COR-L47 (cell line): ENCODE data around the gene DDX54.

Experiments
- DNase-seq: peaks from one replicate; lab custom pipeline; 2025; lab: John Stamatoyannopoulos, UW

DDX54 gene

GRCh38 chr12:113162102-113163029 lies 22.9 kb downstream of the DDX54 start:
- DNase-seq: no peak

GRCh38 chr12:113161415-113162016 lies 23.8 kb downstream of the DDX54 start:
- DNase-seq: no peak

- no peak for DNase-seq
Observed at GRCh38 chr12:113159937-113160336, 25.3 kb downstream of the DDX54 start.

GRCh38 chr12:113158439-113159203 lies 26.7 kb downstream of the DDX54 start:
- DNase-seq: no peak

GRCh38 chr12:113157218-113157859 lies 27.9 kb downstream of the DDX54 start:
- no peak for DNase-seq

- DNase-seq: no peak
Observed at GRCh38 chr12:113155646-113156045, 29.6 kb downstream of the DDX54 start.

- DNase-seq: no peak
Observed at GRCh38 chr12:113155060-113155459, 30.2 kb downstream of the DDX54 start.

GRCh38 chr12:113154351-113154973 lies 30.8 kb downstream of the DDX54 start:
- DNase-seq: peak; percentile 9

GRCh38 chr12:113152835-113153814 lies 32.2 kb downstream of the DDX54 start:
- peak; percentile 70 for DNase-seq

GRCh38 chr12:113152196-113152834 lies 33.0 kb downstream of the DDX54 start:
- DNase-seq: no peak

GRCh38 chr12:113151655-113152054 lies 33.6 kb downstream of the DDX54 start:
- no peak for DNase-seq

GRCh38 chr12:113149361-113150150 lies 35.7 kb downstream of the DDX54 start, which contains the start of gene CFAP73:
Gene CFAP73 (plus strand): TSS chr12:113149724. CDS start chr12:113149858, 134 bp downstream.
- peak; percentile 78 for DNase-seq

- DNase-seq: no peak
Observed at GRCh38 chr12:113146999-113147398, 38.3 kb downstream of the DDX54 start.

GRCh38 chr12:113145720-113146551 lies 39.3 kb downstream of the DDX54 start:
- DNase-seq: no peak

GRCh38 chr12:113144806-113145205 lies 40.5 kb downstream of the DDX54 start:
- DNase-seq: no peak

GRCh38 chr12:113143959-113144358 lies 41.3 kb downstream of the DDX54 start:
- no peak for DNase-seq

- DNase-seq: no peak
Observed at GRCh38 chr12:113142886-113143332, 42.4 kb downstream of the DDX54 start.
